Measurements from ENCODE around the gene ZBTB46.
A peak's percentile ranks its signal among the peaks of the same experiment; 100 is the strongest.

The ZBTB46 gene

GRCh38 chr20:63815615-63816253 lies 15.3 kb downstream of the ZBTB46 start:
- no peak overlapping the region for H3K4me3 ChIP-seq (ENCODE audit: low read depth, low read length)
- ChIA-PET CTCF (no interaction called here), POLR2A (no interaction called here)
- H3K4me1 ChIP-seq (ENCODE audit: control insufficient read depth, insufficient read depth, low read length): no peaks in the 10 kb centered on the region
- H3K36me3 ChIP-seq (ENCODE audit: control insufficient read depth in 2 of 2, insufficient read depth in 1 of 2, low read length in 2 of 2): no peaks in the 10 kb centered on the region
- no peaks in the 10 kb centered on the region for H3K9me3 ChIP-seq (ENCODE audit: control insufficient read depth, insufficient read depth, low read depth, low read length)
- H3K27ac ChIP-seq (ENCODE audit: extremely low read depth, low read depth, low read length): no peak overlapping the region
- TF ChIP-seq ZNF521 (tag by site-specific recombination; IDR thresholded peaks at IDR 0.05) (no peak), OVOL3 (tag by site-specific recombination; IDR thresholded peaks at IDR 0.05) (no peak), ZNF449 (tag by site-specific recombination; IDR thresholded peaks at IDR 0.05) (no peak), KLF10 (tag by site-specific recombination; IDR thresholded peaks at IDR 0.05) (no peak), HOXD13 (CRISPR knock-in tag; IDR thresholded peaks at IDR 0.05; ENCODE audit: borderline replicate concordance) (no peak), HIC1 (tag by site-specific recombination; IDR thresholded peaks at IDR 0.05) (peak; percentile 72), GLIS1 (tag by site-specific recombination; IDR thresholded peaks at IDR 0.05) (no peak), ZNF792 (tag by site-specific recombination; IDR thresholded peaks at IDR 0.05) (no peak), ZNF571 (tag by site-specific recombination; IDR thresholded peaks at IDR 0.05) (no peak), ZEB2 (tag by site-specific recombination; IDR thresholded peaks at IDR 0.05) (peak; percentile 100)

- no peak overlapping the region for H3K4me3 ChIP-seq (ENCODE audit: low read depth, low read length)
- CTCF ChIA-PET: no interaction called here
- no peaks in the 10 kb centered on the region for H3K36me3 ChIP-seq (ENCODE audit: control insufficient read depth in 2 of 2, insufficient read depth in 1 of 2, low read length in 2 of 2)
- H3K4me1 ChIP-seq (ENCODE audit: control insufficient read depth, insufficient read depth, low read length): no peaks in the 10 kb centered on the region
- H3K27ac ChIP-seq (ENCODE audit: extremely low read depth, low read depth, low read length): no peak overlapping the region
- no peaks in the 10 kb centered on the region for H3K9me3 ChIP-seq (ENCODE audit: control insufficient read depth, insufficient read depth, low read depth, low read length)
- TF ChIP-seq ZNF585B (tag by site-specific recombination; IDR thresholded peaks at IDR 0.05): no peak
- TF ChIP-seq ZEB2 (tag by site-specific recombination; IDR thresholded peaks at IDR 0.05): peak; percentile 100
- TF ChIP-seq ZNF658 (tag by site-specific recombination; IDR thresholded peaks at IDR 0.05): no peak
- peak; percentile 46; the same call in 1 of the 2 replicates for TF ChIP-seq ZBTB17 (tag by site-specific recombination; IDR thresholded peaks at IDR 0.05)
- TF ChIP-seq KLF10 (tag by site-specific recombination; IDR thresholded peaks at IDR 0.05): no peak
- TF ChIP-seq HIC1 (tag by site-specific recombination; IDR thresholded peaks at IDR 0.05): peak; percentile 81
- TF ChIP-seq ZNF114 (tag by site-specific recombination; IDR thresholded peaks at IDR 0.05): no peak
- TF ChIP-seq ZNF112 (tag by site-specific recombination; IDR thresholded peaks at IDR 0.05): no peak
- TF ChIP-seq ZBTB6 (tag by site-specific recombination; IDR thresholded peaks at IDR 0.05): peak; percentile 75
- no peak for TF ChIP-seq ZNF426 (tag by site-specific recombination; IDR thresholded peaks at IDR 0.05)
- POLR2A ChIA-PET: no interaction called here
Measured at GRCh38 chr20:63814891-63815614, 16.0 kb downstream of the ZBTB46 start.
